ENCODE measurements around the gene EFNA4. TPM values are rescaled to one million over a fixed set of nuclear protein-coding genes. Genes with fewer than 3 reads are reported as not detected.

Gene EFNA4
- total and polyA plus RNA-seq, 9 of the 15 experiments (the other 6 are each of a cell fraction or from before 2014, with no cell fraction given): 0.68 to 7.4 (median 6.1) TPM

DNA sequence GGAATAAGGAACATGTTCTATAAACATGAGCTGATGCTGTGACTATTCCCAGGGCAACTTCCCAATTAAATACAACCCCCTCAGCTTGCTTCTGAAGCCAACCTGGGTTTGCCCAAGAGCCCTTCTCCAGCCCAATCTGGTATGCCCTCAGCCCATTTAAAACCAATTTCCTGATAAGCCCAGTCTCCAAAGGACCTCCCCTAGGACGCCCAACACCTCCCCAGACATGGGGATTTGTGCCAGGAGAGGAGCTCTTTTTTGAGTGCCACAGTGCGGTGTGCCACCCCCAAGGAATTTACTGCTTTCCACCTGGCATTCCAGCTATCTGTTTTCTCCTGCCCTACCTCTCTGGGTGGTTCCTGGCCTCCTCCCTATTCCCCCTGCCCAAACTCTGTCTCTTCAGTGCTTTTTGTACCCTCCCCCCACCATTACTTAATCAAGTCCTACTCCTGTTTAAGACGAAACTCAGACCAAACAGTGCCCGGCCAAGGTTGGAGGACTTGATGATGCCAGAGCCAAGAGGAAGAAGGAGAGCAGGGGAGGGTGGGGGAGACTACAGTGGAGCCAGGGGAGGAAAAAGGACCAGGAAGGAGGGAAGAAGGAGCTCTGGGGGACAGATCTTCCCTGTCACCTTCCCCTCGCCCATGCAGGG, 52.7 kb downstream of the EFNA4 start (continued):
- TF ChIP-seq, protein P1, sequence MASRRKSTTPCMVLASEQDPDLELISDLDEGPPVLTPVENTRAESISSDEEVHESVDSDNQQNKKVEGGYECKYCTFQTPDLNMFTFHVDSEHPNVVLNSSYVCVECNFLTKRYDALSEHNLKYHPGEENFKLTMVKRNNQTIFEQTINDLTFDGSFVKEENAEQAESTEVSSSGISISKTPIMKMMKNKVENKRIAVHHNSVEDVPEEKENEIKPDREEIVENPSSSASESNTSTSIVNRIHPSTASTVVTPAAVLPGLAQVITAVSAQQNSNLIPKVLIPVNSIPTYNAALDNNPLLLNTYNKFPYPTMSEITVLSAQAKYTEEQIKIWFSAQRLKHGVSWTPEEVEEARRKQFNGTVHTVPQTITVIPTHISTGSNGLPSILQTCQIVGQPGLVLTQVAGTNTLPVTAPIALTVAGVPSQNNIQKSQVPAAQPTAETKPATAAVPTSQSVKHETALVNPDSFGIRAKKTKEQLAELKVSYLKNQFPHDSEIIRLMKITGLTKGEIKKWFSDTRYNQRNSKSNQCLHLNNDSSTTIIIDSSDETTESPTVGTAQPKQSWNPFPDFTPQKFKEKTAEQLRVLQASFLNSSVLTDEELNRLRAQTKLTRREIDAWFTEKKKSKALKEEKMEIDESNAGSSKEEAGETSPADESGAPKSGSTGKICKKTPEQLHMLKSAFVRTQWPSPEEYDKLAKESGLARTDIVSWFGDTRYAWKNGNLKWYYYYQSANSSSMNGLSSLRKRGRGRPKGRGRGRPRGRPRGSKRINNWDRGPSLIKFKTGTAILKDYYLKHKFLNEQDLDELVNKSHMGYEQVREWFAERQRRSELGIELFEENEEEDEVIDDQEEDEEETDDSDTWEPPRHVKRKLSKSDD (conservative IDR thresholded peaks at IDR 0.05; ENCODE audit: low read length): no peak
- TF ChIP-seq PBX2 (CRISPR knock-in tag; IDR thresholded peaks at IDR 0.05; ENCODE audit: low read depth) (no peak), PBX2 (tag; conservative IDR thresholded peaks at IDR 0.05; ENCODE audit: low read depth) (no peak)

- in situ Hi-C loops (cut with MboI): no loop called here
- H3K36me3 ChIP-seq (ENCODE audit: control insufficient read depth, insufficient read depth, low read length): no peaks in the 10 kb centered on the region
- ATAC-seq: no peak
These were observed 54.1 kb downstream of the EFNA4 start for GRCh38 chr1:155117610-155118009.

More at GRCh38 chr1:155117610-155118009, 54.1 kb downstream of the EFNA4 start:
- Histone ChIP-seq H3K4me2 (ENCODE audit: insufficient read depth, low read length) (no peak overlapping the region), H3K27me3 (ENCODE audit: control insufficient read depth in 2 of 2, insufficient read depth in 2 of 2, low read length in 2 of 2) (no peaks in the 10 kb centered on the region), H3K4me3 (no peak overlapping the region), H3K9ac (ENCODE audit: insufficient read depth in 1 of 2, low read depth in 2 of 2, low read length in 2 of 2) (no peak overlapping the region), H4K20me1 (replicated peaks; ENCODE audit: control insufficient read depth, insufficient read depth, low read length) (no peaks in the 10 kb centered on the region), H3K27ac (ENCODE audit: extremely low read depth, low read depth, low read length) (no peak overlapping the region), H3K4me1 (replicated peaks in 1 of 2; ENCODE audit: control insufficient read depth in 2 of 2, insufficient read depth in 2 of 2, low read length in 2 of 2) (peaks cover 10 to 19% of the 10 kb centered on the region in 2 experiments; a peak in 4 of 5 replicates), H2AFZ (ENCODE audit: low read depth, low read length) (no peak overlapping the region), H3K79me2 (ENCODE audit: control insufficient read depth, insufficient read depth, low read length) (no peaks in the 10 kb centered on the region), H3K9me3 (replicated peaks; ENCODE audit: control insufficient read depth, insufficient read depth, low read depth, low read length) (no peaks in the 10 kb centered on the region), H3K9me1 (ENCODE audit: control insufficient read depth, insufficient read depth, low read length) (no peaks in the 10 kb centered on the region)
- BruUV-seq (replicated peaks): no TSS peak
- ChIA-PET POLR2A (interaction anchor here (1.0 kb wide), 1 partner anchor 16 kb away, joined by 3 read pairs; no protein-coding TSS in a partner anchor), CTCF (ENCODE audit: low intra/inter-chr PET ratio) (no interaction called here)
- 8% methylated on average over 4 of the region's 4 CpGs for WGBS (ENCODE audit: insufficient coverage, low coverage, missing lambda C conversion rate)
- TF ChIP-seq SRSF1 (IDR thresholded peaks at IDR 0.05; ENCODE audit: low read depth, low read length) (no peak), CUX1 (CRISPR knock-in tag; IDR thresholded peaks at IDR 0.05) (no peak)
- intact Hi-C loops (cut with micrococcal nuclease): no loop called here
- DNase-seq (ENCODE audit: extremely low read depth in 1 of 4, low spot score in 3 of 4) (peak in 1 of 4 experiments; percentile 4), FAIRE-seq (no peak)

Measured in K562 (cell line).